22Rv1 (cell line): ENCODE data around the gene RABGAP1L.
"Not testable (repeated sequence)": the region's sequence is repeated elsewhere in the genome, so short reads cannot be mapped to it uniquely, and the experiment has no call there.

Experiments used
- H3K27ac ChIP-seq: fragments of 450-650 bp; 2 replicates; pipeline ENCODE4 v1.5.1; 2017
- ZFX ChIP-seq: fragments of 450-650 bp; IDR thresholded peaks from 2 replicates; pipeline ENCODE4 v1.6.1; 2017; ENCODE audit warnings: antibody characterized with exemption, borderline replicate concordance
- TF ChIP-seq, protein P1 (sequence below): fragments of 450-650 bp; IDR thresholded peaks from 2 replicates; pipeline ENCODE4 v1.5.1; 2017; ENCODE audit warnings: mild to moderate bottlenecking

Gene RABGAP1L

DNA sequence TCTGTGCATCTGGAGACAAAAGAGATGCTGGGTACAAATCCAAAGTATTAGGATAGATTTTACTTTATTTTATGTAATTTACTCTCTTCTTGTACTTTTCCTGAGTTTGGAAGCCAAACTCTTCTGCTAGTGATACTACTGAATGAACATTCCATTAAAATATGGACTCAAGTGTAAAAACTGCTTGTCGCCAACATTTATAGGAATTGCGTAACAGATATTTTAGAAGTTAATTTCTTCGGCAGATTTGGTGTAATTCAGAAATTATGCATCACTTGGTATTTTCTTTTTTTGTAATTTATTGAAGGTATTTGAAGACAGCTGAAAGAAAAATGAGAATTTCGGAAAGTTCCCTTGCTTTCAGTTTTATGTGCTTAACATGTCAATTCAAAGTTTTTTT, 137.0 kb downstream of the RABGAP1L start:
- TF ChIP-seq ZFX = no peak
- no peak overlapping the region for H3K27ac ChIP-seq

DNA sequence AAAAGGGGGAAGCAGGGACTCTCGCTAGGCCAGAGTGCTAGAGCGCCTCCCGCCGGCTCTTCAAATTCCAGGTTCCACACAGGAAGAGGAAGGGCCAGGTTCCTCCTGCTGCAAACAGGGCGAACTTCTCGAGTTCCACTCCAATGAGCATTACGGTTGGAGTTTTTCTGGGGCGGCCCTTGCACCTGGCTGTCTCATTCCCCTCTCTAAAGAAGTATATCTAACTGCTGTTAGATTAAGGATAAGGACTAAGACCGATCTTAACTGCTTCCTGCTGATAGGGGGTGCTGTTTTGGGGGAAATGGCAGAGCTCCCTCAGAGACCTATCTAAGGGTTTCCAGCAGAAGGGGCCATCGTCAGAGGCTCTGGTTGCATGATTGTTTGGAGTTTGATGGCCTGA, 138.0 kb downstream of the RABGAP1L start:
- TF ChIP-seq, protein P1, sequence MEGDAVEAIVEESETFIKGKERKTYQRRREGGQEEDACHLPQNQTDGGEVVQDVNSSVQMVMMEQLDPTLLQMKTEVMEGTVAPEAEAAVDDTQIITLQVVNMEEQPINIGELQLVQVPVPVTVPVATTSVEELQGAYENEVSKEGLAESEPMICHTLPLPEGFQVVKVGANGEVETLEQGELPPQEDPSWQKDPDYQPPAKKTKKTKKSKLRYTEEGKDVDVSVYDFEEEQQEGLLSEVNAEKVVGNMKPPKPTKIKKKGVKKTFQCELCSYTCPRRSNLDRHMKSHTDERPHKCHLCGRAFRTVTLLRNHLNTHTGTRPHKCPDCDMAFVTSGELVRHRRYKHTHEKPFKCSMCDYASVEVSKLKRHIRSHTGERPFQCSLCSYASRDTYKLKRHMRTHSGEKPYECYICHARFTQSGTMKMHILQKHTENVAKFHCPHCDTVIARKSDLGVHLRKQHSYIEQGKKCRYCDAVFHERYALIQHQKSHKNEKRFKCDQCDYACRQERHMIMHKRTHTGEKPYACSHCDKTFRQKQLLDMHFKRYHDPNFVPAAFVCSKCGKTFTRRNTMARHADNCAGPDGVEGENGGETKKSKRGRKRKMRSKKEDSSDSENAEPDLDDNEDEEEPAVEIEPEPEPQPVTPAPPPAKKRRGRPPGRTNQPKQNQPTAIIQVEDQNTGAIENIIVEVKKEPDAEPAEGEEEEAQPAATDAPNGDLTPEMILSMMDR = peak; percentile 27; the same call in 1 of the 2 replicates
- no peak for TF ChIP-seq ZFX
- H3K27ac ChIP-seq = no peak overlapping the region

DNA sequence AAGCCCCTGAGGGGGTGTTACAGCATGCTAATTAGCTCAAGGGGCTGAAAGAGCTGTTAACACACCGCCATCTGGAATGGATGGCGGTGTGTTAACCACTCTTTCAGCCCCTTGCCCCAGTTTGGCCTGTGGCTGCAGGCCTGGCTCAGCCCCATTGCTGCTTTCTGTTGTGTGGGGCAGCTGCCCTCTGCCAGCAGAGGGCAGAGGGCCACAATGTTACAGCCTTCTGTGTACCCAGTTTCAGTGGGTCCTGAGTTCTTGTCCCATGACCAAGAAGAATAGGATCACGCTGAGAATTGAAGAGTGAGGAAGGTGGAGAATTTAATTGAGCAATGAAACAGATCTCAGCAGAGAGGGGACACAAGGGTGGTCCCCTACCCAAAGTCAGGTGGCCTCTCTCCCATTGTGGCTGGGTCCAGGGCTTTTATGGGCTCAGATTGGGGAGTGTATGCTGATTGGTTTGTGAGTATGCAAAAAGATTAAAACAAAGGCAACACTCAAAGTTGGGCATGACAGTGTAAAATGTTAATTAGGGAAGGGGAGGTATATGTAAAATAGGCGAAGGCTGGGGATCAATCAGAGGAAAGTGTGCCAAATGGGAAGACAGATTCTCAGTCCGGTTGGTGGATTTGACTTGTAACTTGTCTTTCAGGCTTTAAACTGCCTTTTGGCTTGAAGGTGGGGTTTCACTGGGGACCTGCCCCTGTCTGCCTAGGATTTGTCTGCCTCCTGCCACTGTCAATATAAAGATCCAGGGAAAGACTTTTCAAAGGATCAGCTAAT, 142.2 kb downstream of the RABGAP1L start:
- no peak overlapping the region for H3K27ac ChIP-seq
- TF ChIP-seq, protein P1 = no peak
- TF ChIP-seq ZFX = no peak

DNA sequence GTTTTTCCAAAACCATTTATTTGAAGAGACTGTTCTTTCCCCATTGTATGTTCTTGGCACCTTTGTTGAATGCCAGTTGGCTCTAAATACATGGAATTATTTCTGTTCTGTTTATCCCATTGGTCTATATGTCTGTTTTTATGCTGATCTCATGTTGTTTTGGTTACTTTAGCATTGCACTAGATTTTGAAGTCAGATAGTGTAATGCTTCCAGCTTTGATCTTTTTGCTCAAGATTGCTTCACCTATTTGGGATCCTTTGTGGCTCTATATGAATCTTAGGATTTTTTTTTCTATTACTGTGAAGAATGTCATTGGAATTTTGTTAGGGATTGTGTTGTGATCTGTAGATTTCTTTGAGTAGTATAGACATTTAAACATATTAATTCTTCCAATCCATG, 149.3 kb downstream of the RABGAP1L start:
- H3K27ac ChIP-seq = no peak overlapping the region
- TF ChIP-seq ZFX = no peak
- TF ChIP-seq, protein P1 = no peak

DNA sequence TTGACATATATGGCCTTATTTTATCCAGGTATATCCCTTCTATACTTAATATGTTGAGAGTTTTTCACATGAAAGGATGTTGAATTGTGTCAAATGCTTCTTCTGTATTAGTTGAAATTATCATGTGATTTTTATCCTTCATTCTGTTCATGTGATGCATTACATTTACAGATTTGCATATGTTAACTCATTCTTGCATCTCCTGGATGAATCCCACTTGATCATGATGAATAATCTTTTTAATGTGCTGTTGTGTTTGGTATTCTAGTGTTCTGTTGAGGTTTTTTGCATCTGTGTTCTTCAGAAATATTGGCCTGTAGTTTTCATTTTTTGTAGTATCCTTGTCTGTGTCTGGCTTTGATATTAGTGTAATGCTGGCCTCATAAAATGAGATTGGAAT, 150.2 kb downstream of the RABGAP1L start:
- no peak for TF ChIP-seq ZFX
- TF ChIP-seq, protein P1 = no peak

DNA sequence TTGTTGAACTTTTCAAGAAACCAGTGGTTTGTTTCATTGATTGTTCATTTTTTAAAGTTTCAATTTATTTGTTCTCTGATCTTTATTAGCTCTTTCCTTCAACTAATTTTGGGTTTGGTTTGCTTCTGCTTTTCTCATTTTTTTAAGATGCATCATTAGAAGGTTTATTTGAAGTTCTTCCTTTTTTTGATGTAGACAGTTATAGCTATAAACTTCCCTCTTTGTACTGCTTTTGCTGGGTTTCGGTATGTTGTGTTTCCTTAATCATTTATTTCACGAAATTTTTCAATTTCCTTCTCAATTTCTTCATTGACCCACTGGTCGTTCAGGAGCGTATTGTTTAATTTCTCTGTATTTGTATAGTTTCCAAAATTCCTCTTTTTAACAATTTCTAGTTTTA, 155.1 kb downstream of the RABGAP1L start:
- TF ChIP-seq, protein P1 = no peak
- no peak for TF ChIP-seq ZFX
- no peak overlapping the region for H3K27ac ChIP-seq

More for the DNA sequence above, 150.2 kb downstream of the RABGAP1L start:
- H3K27ac ChIP-seq = no peak overlapping the region

GRCh38 chr1:174315239-174315638, 155.9 kb downstream of the RABGAP1L start:
- TF ChIP-seq, protein P1 = no peak
- no peak for TF ChIP-seq ZFX
- H3K27ac ChIP-seq = no peak overlapping the region

DNA sequence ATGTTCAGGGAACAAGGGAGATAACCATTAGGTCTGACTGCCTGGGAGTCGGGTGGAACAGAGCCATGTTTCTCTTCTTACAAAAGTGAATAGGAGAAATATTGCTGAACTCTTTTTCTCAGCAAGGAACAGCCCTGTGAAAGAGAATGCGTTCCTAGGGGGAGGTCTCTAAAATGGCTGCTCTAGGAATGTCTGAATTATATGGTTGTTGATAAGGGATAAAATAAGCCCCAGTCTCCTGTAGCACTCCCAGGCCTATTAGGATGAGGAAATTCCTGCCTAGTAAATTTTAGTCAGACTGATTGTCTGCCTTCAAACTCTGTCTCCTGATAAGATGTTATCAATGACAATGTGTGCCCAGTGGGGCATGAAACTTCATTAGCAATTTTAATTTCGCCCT, 161.6 kb downstream of the RABGAP1L start:
- H3K27ac ChIP-seq = not testable (repeated sequence)
